ENCODE results near the gene FRMD1.

The FRMD1 gene

DNA sequence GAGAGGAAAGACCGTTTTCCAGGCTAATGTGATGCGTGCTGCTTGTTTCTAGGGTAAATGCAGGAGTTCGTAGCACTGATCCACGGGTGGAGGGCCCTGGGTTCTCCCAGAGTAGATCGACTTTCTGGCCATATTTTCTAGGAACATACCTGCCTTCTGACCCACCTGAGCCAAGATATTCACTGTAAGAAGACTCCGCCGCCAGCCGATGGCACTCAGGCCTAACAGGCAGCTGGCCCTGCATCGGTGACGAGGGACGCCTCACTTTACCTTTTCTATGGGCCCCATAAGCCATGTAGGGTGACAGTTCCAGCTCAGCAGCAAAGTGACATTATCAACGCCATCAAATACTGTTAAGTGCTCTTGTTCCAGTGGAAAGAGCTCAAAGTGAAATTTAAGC, 30.2 kb upstream of the FRMD1 start:
- Histone ChIP-seq H3K4me3 (replicated peaks; ENCODE audit: low read depth, low read length) (no peak overlapping the region), H3K36me3 (ENCODE audit: control insufficient read depth, insufficient read depth, low read length) (no peaks in the 10 kb centered on the region), H3K27me3 (replicated peaks; ENCODE audit: control insufficient read depth, insufficient read depth, low read length) (no peaks in the 10 kb centered on the region)
- no peak for DNase-seq (ENCODE audit: extremely low read depth, insufficient read length)
- TF ChIP-seq, protein P1, sequence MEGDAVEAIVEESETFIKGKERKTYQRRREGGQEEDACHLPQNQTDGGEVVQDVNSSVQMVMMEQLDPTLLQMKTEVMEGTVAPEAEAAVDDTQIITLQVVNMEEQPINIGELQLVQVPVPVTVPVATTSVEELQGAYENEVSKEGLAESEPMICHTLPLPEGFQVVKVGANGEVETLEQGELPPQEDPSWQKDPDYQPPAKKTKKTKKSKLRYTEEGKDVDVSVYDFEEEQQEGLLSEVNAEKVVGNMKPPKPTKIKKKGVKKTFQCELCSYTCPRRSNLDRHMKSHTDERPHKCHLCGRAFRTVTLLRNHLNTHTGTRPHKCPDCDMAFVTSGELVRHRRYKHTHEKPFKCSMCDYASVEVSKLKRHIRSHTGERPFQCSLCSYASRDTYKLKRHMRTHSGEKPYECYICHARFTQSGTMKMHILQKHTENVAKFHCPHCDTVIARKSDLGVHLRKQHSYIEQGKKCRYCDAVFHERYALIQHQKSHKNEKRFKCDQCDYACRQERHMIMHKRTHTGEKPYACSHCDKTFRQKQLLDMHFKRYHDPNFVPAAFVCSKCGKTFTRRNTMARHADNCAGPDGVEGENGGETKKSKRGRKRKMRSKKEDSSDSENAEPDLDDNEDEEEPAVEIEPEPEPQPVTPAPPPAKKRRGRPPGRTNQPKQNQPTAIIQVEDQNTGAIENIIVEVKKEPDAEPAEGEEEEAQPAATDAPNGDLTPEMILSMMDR (IDR thresholded peaks at IDR 0.05; ENCODE audit: insufficient read depth, low read length, poor library complexity, severe bottlenecking), result no peak

DNA sequence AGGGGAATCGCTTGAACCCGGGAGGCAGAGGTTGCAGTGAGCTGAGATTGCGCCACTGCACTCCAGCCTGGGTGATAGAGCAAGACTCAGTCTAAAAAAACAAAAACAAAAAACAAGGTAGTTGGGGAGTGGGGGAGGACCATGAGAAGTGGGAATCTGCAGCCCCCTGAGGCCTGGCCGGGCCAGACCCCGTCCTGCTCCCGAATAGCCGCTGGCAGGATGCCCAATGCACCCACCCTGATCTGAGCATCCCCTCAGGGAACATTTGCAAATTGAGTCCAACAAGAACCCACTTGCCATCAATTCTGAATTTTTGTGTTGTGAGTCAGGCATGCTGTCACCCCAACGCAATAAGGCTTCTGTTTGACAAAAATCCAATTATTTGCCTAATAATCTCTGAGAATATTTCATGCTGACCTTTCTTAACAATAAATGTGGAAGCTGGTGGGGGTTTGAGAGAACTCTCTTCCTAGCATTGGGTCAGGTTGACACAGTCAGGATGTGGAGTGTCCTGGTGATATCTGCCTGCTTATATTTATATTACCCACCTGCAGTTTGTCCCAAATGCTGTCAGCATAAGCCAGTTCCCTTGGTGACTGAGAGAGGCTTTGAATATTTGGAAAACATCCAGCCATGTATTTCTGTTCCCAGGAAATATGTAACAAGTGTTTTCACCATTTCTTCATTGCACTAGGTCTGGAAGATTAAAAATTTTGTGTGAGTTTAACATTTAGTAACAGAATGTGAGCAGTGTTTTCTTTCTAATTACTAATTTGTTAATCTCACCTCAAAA, 28.4 kb upstream of the FRMD1 start:
- TF ChIP-seq, protein P1 (IDR thresholded peaks at IDR 0.05; ENCODE audit: insufficient read depth, low read length, poor library complexity, severe bottlenecking), result no peak
- DNase-seq (ENCODE audit: extremely low read depth, insufficient read length), result no peak
- no peak overlapping the region for H3K4me3 ChIP-seq (replicated peaks; ENCODE audit: low read depth, low read length)
- H3K36me3 ChIP-seq (ENCODE audit: control insufficient read depth, insufficient read depth, low read length), result no peaks in the 10 kb centered on the region
- no peaks in the 10 kb centered on the region for H3K27me3 ChIP-seq (replicated peaks; ENCODE audit: control insufficient read depth, insufficient read depth, low read length)

DNA sequence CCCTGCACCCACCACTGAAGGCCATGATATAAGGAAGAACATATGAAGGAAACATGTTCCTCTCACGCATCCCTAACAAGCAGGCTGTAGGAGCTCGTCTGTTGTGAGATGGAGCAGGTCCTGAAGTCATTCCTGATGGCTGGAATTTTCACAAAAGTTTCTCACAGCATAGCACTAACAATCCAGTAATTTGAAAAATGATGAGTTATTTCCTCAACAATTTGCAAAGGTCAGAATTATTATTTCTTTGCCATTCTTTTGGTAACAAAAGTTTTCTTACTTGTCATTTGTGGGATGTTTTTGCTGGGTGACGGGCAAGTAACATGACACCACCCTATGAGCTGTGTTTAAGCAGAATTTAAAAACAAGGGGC, 27.6 kb upstream of the FRMD1 start:
- Histone ChIP-seq H3K36me3 (ENCODE audit: control insufficient read depth, insufficient read depth, low read length) (no peaks in the 10 kb centered on the region), H3K4me3 (replicated peaks; ENCODE audit: low read depth, low read length) (no peak overlapping the region), H3K27me3 (replicated peaks; ENCODE audit: control insufficient read depth, insufficient read depth, low read length) (no peaks in the 10 kb centered on the region)
- DNase-seq (ENCODE audit: extremely low read depth, insufficient read length), result no peak
- TF ChIP-seq, protein P1 (IDR thresholded peaks at IDR 0.05; ENCODE audit: insufficient read depth, low read length, poor library complexity, severe bottlenecking), result no peak

DNA sequence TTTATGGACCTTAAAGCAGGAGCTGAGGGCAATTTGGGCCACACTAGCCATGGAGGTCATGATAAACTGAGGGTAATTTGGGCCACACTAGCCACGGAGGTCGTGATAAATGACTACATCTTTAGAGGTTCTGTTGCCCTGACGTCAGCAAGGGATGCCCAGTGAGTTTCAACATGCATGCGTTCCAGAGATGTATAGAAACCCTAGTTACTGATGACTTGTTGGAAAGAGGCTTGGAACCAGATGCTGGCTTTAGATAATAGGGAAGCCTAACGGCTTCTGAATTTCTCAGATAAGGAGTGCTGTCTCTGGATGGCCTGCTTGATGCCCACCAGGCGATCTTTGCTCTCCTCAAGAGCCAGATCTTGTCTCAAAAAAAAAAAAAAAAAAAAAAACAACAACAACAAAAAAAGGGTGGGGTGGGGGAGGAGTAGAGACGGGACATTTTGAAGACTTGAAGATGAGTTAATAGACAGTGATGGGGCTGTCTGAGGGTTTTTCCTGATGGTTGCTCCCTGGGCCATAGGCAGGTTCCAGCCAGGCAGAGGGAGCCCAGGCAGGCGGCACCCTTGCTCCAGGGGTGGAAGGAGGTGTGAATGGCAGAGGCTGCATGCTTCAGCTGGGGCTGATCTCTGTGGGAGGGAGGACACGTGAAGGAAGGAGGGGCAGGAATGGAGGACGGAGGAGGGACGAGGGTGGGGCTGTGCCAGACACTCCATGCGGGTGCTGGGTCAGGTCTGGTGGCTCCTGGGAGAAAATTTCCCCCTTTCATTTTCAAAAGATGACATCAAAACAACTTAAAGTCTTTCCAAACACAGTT, 27.0 kb upstream of the FRMD1 start:
- no peak for DNase-seq (ENCODE audit: extremely low read depth, insufficient read length)
- H3K36me3 ChIP-seq (ENCODE audit: control insufficient read depth, insufficient read depth, low read length), result no peaks in the 10 kb centered on the region
- no peaks in the 10 kb centered on the region for H3K27me3 ChIP-seq (replicated peaks; ENCODE audit: control insufficient read depth, insufficient read depth, low read length)
- TF ChIP-seq, protein P1 (IDR thresholded peaks at IDR 0.05; ENCODE audit: insufficient read depth, low read length, poor library complexity, severe bottlenecking), result no peak
- no peak overlapping the region for H3K4me3 ChIP-seq (replicated peaks; ENCODE audit: low read depth, low read length)

DNA sequence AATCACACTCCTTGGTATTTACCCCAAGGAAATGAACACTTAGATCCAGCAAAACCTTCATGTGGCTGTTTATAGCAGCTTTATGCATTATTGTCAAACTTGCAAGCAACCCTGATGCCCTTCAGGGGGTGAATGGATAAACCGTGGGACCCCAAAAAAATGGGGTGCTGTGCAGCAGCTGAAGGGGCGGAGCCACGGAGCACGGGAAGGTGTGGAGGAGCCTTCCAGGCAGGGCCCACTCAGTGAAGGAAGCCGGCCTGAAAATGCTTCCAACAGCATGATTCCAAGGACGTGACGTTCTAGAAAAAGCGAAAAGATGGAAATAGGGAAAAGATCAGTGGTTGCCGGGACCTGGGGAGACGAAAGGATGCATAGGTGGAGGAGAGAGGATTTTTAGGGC, 25.6 kb upstream of the FRMD1 start:
- Histone ChIP-seq H3K27me3 (replicated peaks; ENCODE audit: control insufficient read depth, insufficient read depth, low read length) (no peaks in the 10 kb centered on the region), H3K36me3 (ENCODE audit: control insufficient read depth, insufficient read depth, low read length) (no peaks in the 10 kb centered on the region), H3K4me3 (replicated peaks; ENCODE audit: low read depth, low read length) (no peak overlapping the region)

More for the DNA sequence above, 25.6 kb upstream of the FRMD1 start:
- TF ChIP-seq, protein P1 (IDR thresholded peaks at IDR 0.05; ENCODE audit: insufficient read depth, low read length, poor library complexity, severe bottlenecking), result no peak
- no peak for DNase-seq (ENCODE audit: extremely low read depth, insufficient read length)
